ENCODE results near the gene FYCO1.

Gene FYCO1

DNA sequence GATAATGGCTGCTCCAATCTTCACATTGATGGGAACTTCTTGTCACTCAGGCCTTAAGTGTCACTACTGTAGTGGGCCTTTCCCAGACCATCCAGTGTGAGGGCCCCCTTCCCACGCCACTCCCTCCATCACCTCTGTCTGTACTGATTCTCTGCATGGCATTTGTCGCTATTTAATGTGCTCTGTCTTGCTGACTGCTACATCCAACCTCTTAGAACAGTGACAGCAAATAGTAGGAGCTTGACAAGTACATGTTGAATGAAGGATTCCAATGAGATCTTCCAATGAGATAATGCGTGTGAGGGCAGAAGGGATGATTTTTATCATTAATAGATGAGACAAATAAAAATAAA lies 114.9 kb downstream of the FYCO1 start:
- DNase-seq: no peak

DNA sequence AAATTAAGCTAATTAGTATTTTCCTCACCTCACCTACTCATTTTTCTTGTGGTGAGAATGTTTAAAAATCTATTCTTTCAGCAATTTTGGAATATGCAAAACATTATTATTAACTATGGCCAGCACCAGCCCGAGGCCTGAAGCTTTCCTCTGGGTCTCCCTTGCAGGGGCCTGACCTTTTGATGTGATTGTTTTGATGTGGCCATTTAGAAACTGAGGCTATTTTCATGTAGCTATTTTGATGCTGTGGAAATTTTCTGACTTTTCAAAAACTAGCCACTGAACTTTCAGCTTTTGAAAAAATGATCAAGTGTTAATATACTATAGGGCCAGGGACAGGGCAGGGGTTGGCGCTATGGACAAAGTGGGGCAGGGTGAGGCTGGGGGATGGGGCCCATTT lies 117.5 kb downstream of the FYCO1 start:
- DNase-seq: no peak

DNA sequence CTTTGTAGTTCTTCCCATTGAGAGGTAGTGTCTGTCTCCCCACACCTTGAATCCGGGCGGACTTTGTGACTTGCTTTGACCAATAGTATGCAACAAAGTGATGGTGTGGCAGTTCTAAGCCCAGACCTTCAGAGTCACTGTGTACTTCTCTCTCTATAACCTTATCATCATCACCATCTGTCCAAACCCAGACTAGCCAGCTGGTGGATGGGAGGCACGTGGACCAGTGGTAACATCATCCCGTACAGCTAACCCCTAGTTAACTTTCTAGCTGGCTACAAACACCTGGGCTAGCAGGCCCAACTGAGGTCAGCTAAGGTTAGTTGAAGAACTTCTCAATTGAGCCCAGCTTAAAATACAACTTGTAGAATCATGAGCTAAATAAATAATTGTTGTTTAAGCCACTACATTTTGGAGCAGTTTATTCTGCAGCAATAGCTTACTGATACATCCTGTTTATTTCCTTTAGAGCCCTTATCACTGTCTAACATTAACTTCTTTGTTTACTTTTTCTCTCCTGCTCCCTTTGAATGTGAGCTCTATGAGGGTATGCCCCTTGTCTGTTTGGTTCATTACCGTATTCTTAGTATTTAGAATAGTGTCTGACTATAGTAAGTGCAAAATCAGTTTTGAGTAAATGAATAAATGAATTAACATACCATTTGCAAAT lies 120.8 kb downstream of the FYCO1 start:
- DNase-seq: no peak

DNA sequence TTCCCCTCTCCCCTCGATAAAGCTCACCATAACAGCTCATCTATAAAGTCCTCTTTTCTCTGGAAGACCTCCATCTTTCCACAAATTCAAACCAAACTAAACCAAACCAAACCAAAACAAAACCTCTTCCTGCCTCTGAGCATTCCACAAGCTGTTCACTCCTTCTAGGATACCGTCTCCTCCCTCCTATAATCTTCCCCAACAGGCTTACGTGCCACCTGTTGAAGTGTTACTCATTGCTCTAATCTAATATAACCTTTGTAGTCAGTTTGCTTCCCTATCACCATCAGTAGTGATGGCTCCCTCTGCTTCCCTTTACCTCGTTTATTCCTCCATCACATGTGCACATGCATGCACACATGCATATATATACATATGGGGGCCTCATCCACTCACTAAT lies 122.0 kb downstream of the FYCO1 start:
- DNase-seq: no peak

DNA sequence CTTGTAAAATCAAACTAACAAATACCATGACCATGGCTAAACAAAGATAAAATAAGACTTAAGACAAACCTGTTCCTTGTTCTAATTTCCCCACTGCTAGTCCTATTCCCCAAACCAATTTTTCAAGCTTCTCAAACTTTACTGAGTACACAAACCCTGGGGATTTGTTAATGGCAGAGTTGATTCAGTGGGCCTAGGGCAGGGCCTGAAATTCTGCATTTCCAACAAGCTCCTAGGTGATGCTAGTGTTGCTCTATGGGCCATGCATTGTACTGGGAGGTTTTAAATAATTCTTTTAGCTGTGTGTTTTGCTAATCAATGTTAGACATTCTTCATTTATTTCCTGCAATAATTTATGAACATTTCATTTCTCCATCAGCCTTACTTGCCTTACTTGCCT lies 122.6 kb downstream of the FYCO1 start:
- DNase-seq: no peak

DNA sequence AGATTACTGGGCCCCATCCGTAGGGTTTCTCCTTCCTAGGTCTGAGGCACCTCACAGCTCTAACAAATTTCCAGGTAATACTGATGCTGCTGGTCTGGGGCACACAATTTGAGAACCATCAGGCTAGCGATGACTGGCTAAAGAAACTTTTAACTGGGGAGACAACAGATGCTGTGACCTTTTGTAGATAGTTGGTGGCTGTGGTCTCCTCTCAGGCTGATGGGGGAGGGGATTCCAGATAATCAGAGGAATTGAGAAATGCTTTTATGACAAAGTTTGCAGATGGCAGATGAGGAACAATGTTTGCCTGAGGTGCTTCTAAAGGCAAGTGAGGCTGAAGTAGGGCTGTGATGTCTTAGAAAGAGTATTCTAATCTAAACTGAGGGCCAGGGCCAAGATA lies 123.1 kb downstream of the FYCO1 start:
- no peak for DNase-seq

DNA sequence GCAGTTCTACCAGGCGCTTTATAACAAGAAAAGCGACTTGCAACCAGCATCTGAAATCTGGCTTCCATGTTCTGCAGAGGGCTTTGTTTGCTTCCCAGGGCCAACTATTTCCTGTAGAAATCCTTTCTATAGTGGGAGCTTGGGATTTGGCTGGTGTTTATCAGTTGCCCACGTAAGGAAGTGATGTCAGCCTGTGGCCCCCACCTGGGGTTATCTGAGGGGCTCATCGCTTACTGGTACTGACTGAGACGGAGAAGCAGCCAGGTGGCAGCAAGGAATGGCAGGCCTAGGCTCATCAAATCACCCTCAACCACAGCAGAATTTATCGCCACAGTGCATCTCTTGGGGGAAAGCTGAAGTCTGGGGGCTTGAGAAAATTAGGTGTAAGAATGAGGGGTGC lies 123.8 kb downstream of the FYCO1 start:
- no peak for DNase-seq

DNA sequence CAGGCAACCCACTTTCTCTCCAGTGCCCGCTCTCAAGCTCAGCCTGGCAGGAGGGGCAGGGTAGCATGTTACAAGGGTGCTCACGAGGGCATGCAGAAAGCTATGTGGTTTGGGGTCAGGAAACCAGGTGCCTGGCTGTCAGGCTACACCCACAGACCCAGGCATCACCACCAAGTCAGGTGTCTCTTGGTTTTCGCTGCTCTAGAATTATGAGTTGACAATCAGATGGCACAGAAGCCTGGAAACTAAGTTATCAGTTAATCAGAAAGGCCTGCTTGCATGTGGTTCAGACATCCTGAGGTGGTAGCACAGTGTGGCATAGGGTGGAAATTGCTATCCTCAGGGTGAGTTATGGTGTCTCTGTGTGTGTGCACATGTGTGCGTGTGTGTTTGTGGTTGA lies 125.5 kb downstream of the FYCO1 start:
- no peak for DNase-seq

DNA sequence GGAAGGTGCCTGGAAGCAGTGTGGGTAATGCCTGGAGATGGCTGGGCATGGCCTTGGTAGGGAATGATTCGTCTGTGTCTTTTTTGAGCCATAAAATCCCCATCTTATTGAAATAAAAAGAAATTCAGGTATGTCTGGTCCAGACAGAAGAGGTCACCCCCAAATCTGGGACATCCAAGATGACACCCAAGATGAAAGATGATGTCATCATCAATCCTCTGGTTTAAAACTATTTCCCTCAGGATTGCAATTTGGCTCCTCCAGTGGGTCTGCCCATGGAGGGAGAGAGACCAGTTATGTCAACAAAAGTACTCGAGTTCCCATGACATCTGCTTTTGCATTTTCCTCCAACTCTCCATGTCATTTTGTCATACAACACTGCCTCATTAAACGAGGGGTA lies 126.0 kb downstream of the FYCO1 start:
- DNase-seq: no peak

DNA sequence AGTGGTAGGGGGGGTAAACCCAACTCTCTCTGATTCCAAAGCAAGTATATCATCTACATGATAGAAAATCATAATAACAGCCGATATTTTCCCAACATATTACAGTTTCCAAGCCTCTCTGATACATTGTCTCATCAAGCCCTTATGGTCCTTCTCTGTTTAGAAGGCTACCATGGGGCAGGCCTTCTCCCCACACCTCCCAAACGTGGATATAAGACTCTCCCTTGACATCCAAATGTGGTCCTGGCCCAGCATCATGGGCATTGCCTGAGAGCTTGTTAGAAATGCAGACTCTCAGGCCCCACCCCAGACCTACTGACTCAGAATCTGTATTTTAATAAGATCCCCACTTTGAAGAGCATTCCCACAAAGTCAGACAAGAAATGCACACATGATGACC lies 127.0 kb downstream of the FYCO1 start:
- DNase-seq: no peak

DNA sequence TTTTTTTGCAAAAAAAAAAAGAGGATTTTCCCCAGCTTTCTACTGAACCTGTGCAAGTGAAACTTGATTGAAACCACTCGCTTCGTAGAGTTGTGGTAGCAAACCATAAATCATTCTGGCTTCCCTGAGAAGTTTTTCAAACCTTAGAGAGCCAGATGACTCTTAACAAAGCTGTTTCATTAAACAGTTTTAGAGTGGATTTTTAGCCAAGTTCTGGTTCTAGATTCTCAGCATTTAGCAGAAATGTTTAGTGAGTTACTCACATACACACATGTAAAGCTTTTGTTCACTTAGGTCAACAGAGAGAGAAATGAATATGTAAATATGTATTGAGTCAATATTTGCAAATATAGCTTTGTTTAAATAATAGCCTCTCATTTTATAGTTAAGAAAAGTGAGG lies 127.4 kb downstream of the FYCO1 start:
- no peak for DNase-seq

All from NCI-H446 (cell line).